GM18873 (cell line): ENCODE measurements around the gene UBN2.

Experiments used
- ATAC-seq: cut with Tn5 transposase; IDR thresholded peaks from one replicate; pipeline ENCODE4 v1.9.1; 2021; ENCODE audit warnings: mild to moderate bottlenecking, moderate library complexity, moderate number of reproducible peaks; ENCODE audit not compliant: unreplicated experiment, low FRiP score

The UBN2 gene

GRCh38 chr7:139341058-139341775, 110.2 kb downstream of the UBN2 start, which contains the start of gene FMC1:
Gene FMC1, plus strand, starts transcription at chr7:139341337. Its CDS starts 48 bp downstream, at chr7:139341385.
- peak; percentile 38 for ATAC-seq

GRCh38 chr7:139341776-139342226, 110.8 kb downstream of the UBN2 start:
- no peak for ATAC-seq

- no peak for ATAC-seq
Measured at GRCh38 chr7:139345042-139345441, 114.0 kb downstream of the UBN2 start.

- ATAC-seq = no peak
Measured at GRCh38 chr7:139351027-139351426, 120.0 kb downstream of the UBN2 start.

GRCh38 chr7:139354729-139355128, 123.7 kb downstream of the UBN2 start:
- ATAC-seq = no peak

- ATAC-seq = no peak
Measured at GRCh38 chr7:139355320-139355719, 124.3 kb downstream of the UBN2 start.
